ENCODE data around the gene IFT20.
"Not testable (repeated sequence)": the region's sequence is repeated elsewhere in the genome, so short reads cannot be mapped to it uniquely, and the experiment has no call there.

IFT20 gene

GRCh38 chr17:28363776-28364650 lies 28.7 kb upstream of the IFT20 start:
- DNase-seq: no peak

GRCh38 chr17:28363186-28363585 lies 27.9 kb upstream of the IFT20 start:
- no peak for DNase-seq

- no peak for DNase-seq
Measured at GRCh38 chr17:28357901-28358197, 22.6 kb upstream of the IFT20 start.

- DNase-seq: peak; percentile 98
Measured at GRCh38 chr17:28357061-28357900, 22.0 kb upstream of the IFT20 start, which contains the start of gene POLDIP2. TSS of gene POLDIP2 (minus strand) at chr17:28357527. CDS start at chr17:28357448, 79 bp downstream.

- no peak for DNase-seq
Measured at GRCh38 chr17:28350271-28350670, 15.0 kb upstream of the IFT20 start.

- DNase-seq: no peak
Measured at GRCh38 chr17:28348979-28349378, 13.7 kb upstream of the IFT20 start.

GRCh38 chr17:28347261-28347891 lies 12.1 kb upstream of the IFT20 start:
- DNase-seq: no peak

GRCh38 chr17:28346746-28347246 lies 11.5 kb upstream of the IFT20 start:
- DNase-seq: no peak

GRCh38 chr17:28346199-28346580 lies 10.9 kb upstream of the IFT20 start:
- no peak for DNase-seq

- DNase-seq: no peak
Measured at GRCh38 chr17:28345419-28346198, 10.3 kb upstream of the IFT20 start.

- no peak for DNase-seq
Measured at GRCh38 chr17:28344435-28344901, 9.2 kb upstream of the IFT20 start.

GRCh38 chr17:28344011-28344410 lies 8.7 kb upstream of the IFT20 start:
- no peak for DNase-seq

- no peak for DNase-seq
Measured at GRCh38 chr17:28343491-28343932, 8.2 kb upstream of the IFT20 start.

GRCh38 chr17:28342313-28342712 lies 7.0 kb upstream of the IFT20 start:
- no peak for DNase-seq

GRCh38 chr17:28341516-28341915 lies 6.2 kb upstream of the IFT20 start:
- no peak for DNase-seq

- DNase-seq: no peak
Measured at GRCh38 chr17:28340374-28340773, 5.1 kb upstream of the IFT20 start.

- no peak for DNase-seq
Measured at GRCh38 chr17:28339431-28339830, 4.2 kb upstream of the IFT20 start.

GRCh38 chr17:28338769-28339212 lies 3.5 kb upstream of the IFT20 start:
- DNase-seq: not testable (repeated sequence)

- DNase-seq: peak; percentile 36
Measured at GRCh38 chr17:28338056-28338768, 2.9 kb upstream of the IFT20 start.

- peak; percentile 81 for DNase-seq
Measured at GRCh38 chr17:28335959-28336871, 943 bp upstream of the IFT20 start.
